Measurements from ENCODE around the gene TOP3B.

The TOP3B gene

GRCh38 chr22:21961127-21961867, 21.3 kb downstream of the TOP3B start:
- DNase-seq: no peak

- no peak for DNase-seq
Measured at GRCh38 chr22:21960200-21961126, 22.1 kb downstream of the TOP3B start.

GRCh38 chr22:21959274-21960074, 23.1 kb downstream of the TOP3B start:
- no peak for DNase-seq

- no peak for DNase-seq
Measured at GRCh38 chr22:21958360-21959273, 24.0 kb downstream of the TOP3B start.

- DNase-seq: peak; percentile 80
Measured at GRCh38 chr22:21952586-21953571, 29.7 kb downstream of the TOP3B start, which contains the start of gene PPM1F. TSS of gene PPM1F (minus strand) at chr22:21952848. CDS start at chr22:21946048, 6,800 bp downstream.

GRCh38 chr22:21951931-21952465, 30.6 kb downstream of the TOP3B start:
- peak; percentile 33 for DNase-seq

GRCh38 chr22:21951062-21951461, 31.5 kb downstream of the TOP3B start:
- DNase-seq: no peak

- DNase-seq: no peak
Measured at GRCh38 chr22:21949948-21950347, 32.6 kb downstream of the TOP3B start.

GRCh38 chr22:21949569-21949918, 33.0 kb downstream of the TOP3B start:
- DNase-seq: no peak

GRCh38 chr22:21948824-21949568, 33.6 kb downstream of the TOP3B start:
- DNase-seq: no peak

GRCh38 chr22:21948390-21948789, 34.2 kb downstream of the TOP3B start:
- no peak for DNase-seq

GRCh38 chr22:21947040-21948014, 35.3 kb downstream of the TOP3B start:
- DNase-seq: no peak

- DNase-seq: no peak
Measured at GRCh38 chr22:21946262-21946925, 36.2 kb downstream of the TOP3B start.

- DNase-seq: no peak
Measured at GRCh38 chr22:21945453-21946261, 36.9 kb downstream of the TOP3B start.

- DNase-seq: no peak
Measured at GRCh38 chr22:21944871-21945270, 37.7 kb downstream of the TOP3B start.

- DNase-seq: peak; percentile 50
Measured at GRCh38 chr22:21943571-21944448, 38.8 kb downstream of the TOP3B start.
